ENCODE measurements around the gene UTS2R. TPM values are rescaled to one million over a fixed set of nuclear protein-coding genes. Genes with fewer than 3 reads are reported as not detected.

Gene UTS2R
- total and polyA plus RNA-seq, 2 of the 4 experiments (the other 2 are of a cell fraction), result not detected

DNA sequence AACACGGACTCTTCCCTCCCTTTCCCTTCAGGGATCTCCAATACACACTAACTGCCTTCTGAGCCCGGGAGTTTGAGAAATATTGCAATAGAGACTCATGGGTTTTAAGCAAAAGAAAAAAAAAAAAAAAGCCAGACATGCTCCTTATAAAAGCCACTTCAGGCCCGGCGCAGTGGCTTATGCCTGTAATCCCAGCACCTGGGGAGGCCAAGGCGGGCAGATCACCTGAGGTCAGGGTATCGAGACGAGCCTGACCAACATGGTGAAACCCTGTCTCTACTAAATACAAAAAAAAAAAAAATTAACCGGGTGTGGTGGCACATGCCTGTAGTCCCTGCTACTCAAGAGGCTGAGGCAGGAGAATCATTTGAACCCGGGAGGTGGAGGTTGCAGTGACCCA lies 44.2 kb downstream of the UTS2R start:
- Histone ChIP-seq H2BK15ac (ENCODE audit: low read depth, low read length) (no peak overlapping the region), H3K4me2 (ENCODE audit: low read depth, low read length) (no peak overlapping the region), H2AK9ac (replicated peaks; ENCODE audit: low read depth, low read length, poor library complexity) (no peak overlapping the region), H3K9me1 (ENCODE audit: insufficient read depth, low read length) (0 out of 2 replicates have a peak, but pooled peaks cover 4% of the 10 kb centered on the region), H2BK120ac (ENCODE audit: low read depth, low read length) (no peak overlapping the region), H3K27me3 (ENCODE audit: control insufficient read depth, insufficient read depth, low read length) (no peaks in the 10 kb centered on the region), H4K5ac (ENCODE audit: low read depth, low read length) (no peak overlapping the region), H4K91ac (ENCODE audit: insufficient read depth, low read depth, low read length) (no peak overlapping the region), H3K36me3 (ENCODE audit: control insufficient read depth, insufficient read depth, low read length) (peaks cover 2% of the 10 kb centered on the region; the same call in 1 of the 2 replicates), H3K18ac (ENCODE audit: low read depth, low read length) (no peak overlapping the region), H4K20me1 (ENCODE audit: insufficient read depth, low read length) (peaks cover 25% of the 10 kb centered on the region), H2BK5ac (ENCODE audit: low read depth, low read length, poor library complexity, severe bottlenecking) (no peak overlapping the region), H2BK20ac (ENCODE audit: low read depth, low read length) (no peak overlapping the region), H3K4ac (ENCODE audit: low read depth, low read length) (no peak overlapping the region), H2AK5ac (ENCODE audit: low read depth, low read length) (no peak overlapping the region), H3K4me3 (ENCODE audit: insufficient read depth, low read depth, low read length) (no peak overlapping the region), H2AFZ (replicated peaks; ENCODE audit: low read length, poor library complexity) (no peak overlapping the region), H3K79me1 (ENCODE audit: low read depth in 1 of 2, low read length in 2 of 2) (peaks cover 0 to 21% of the 10 kb centered on the region in 2 experiments; a peak in 2 of 4 replicates), H3K4me1 (ENCODE audit: control insufficient read depth, insufficient read depth, low read length) (no peaks in the 10 kb centered on the region), H3K23ac (ENCODE audit: low read depth, low read length) (no peak overlapping the region), H3K14ac (replicated peaks; ENCODE audit: low read depth, low read length) (no peak overlapping the region), H3K9me3 (ENCODE audit: control insufficient read depth, insufficient read depth, low read length) (no peaks in the 10 kb centered on the region), H4K8ac (ENCODE audit: low read depth in 2 of 2, low read length in 2 of 2) (no peak overlapping the region), H3K27ac (ENCODE audit: insufficient read depth, low read length) (no peak overlapping the region), H3K56ac (ENCODE audit: extremely low read depth, insufficient read depth, low read length) (no peak overlapping the region), H3K9ac (ENCODE audit: low read depth, low read length) (no peak overlapping the region)
- dilution Hi-C loops (cut with HindIII; ENCODE audit: low sequenced_read_pairs, unreplicated experiment), result no loop called here
- ATAC-seq (ENCODE audit: low read depth), result no peak
- WGBS, 2 experiments (ENCODE audit: extremely low coverage in 2 of 2, insufficient read length in 1 of 2), result no CpG with 5 or more reads among the region's 9 CpGs
- POLR2A ChIA-PET (ENCODE audit: unreplicated experiment), result no interaction called here
- no peak for TF ChIP-seq BHLHE40 (IDR thresholded peaks at IDR 0.05; ENCODE audit: low read depth, low read length)
- TF ChIP-seq MAZ (IDR thresholded peaks at IDR 0.05; ENCODE audit: borderline replicate concordance, low read depth, low read length), result no peak
- no peak for TF ChIP-seq NFE2L2 (IDR thresholded peaks at IDR 0.05; ENCODE audit: low read depth, low read length)
- TF ChIP-seq POLR2A (IDR thresholded peaks at IDR 0.05; ENCODE audit: low read depth, low read length), result no peak
- TF ChIP-seq CEBPB (IDR thresholded peaks at IDR 0.05; ENCODE audit: low read depth, low read length), result no peak
- no peak for TF ChIP-seq MAFK (IDR thresholded peaks at IDR 0.05; ENCODE audit: low read depth, low read length)
- TF ChIP-seq CHD1 (IDR thresholded peaks at IDR 0.05; ENCODE audit: low read depth, low read length), result no peak
- no peak for TF ChIP-seq FOS (IDR thresholded peaks at IDR 0.05; ENCODE audit: low read depth, low read length)
- no peak for TF ChIP-seq RFX5 (IDR thresholded peaks at IDR 0.05; ENCODE audit: low read depth, low read length)
- intact Hi-C loops (cut with micrococcal nuclease), result no loop called here
- no TSS peak for BruUV-seq (replicated peaks)
- CTCF ChIA-PET, result no interaction called here
- in situ Hi-C loops (cut with MboI; ENCODE audit: low sequenced_read_pairs), result no loop called here
- no peak for DNase-seq

Measured in IMR-90 (cell line).